ENCODE results near the gene LRCH1. TPM values are rescaled to one million over a fixed set of nuclear protein-coding genes. Genes with fewer than 3 reads are reported as not detected.

Gene LRCH1
- total and polyA plus RNA-seq, 2 experiments from 2014 or later, result 3.9 to 9.2 TPM

DNA sequence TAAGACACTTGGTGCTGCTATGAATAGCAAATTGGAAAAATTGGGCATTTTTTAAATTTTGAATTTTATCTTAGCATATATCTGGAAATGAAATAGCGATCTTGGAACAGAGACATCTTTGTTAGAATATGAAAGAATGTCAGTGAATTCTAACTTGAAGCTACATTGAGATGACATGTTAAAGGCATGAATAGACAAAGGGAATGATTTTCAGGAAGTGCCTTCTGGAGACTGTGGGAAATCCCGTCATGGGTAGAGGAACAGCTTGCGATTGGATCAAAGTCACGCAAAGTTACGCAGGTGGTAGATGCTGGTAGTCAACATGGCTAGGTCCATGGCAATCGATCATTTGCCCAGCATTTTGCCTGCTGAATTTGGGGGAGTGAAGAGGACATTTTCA lies 43.5 kb downstream of the LRCH1 start:
- Mint-ChIP-seq H3K27ac (no peak overlapping the region), H3K9me3 (no peaks in the 10 kb centered on the region), H3K4me1 (peaks cover 23% of the 10 kb centered on the region), H3K36me3 (ENCODE audit: low read depth) (peaks cover 4% of the 10 kb centered on the region; the same call in 1 of the 3 replicates), H3K27me3 (ENCODE audit: insufficient read depth, low read depth, poor library complexity) (no peaks in the 10 kb centered on the region), H3K4me3 (no peak overlapping the region)
- no peaks in the 10 kb centered on the region for H4K20me1 ChIP-seq (replicated peaks; ENCODE audit: insufficient read depth)
- H2AFZ ChIP-seq, result no peak overlapping the region
- no peak overlapping the region for H3K4me3 ChIP-seq
- H3K79me2 ChIP-seq (replicated peaks; ENCODE audit: insufficient read depth), result peaks cover 41% of the 10 kb centered on the region
- no peaks in the 10 kb centered on the region for H3K9me2 ChIP-seq (ENCODE audit: insufficient read depth)
- no peak overlapping the region for H3K27ac ChIP-seq (ENCODE audit: low read depth)
- no peaks in the 10 kb centered on the region for H3K36me3 ChIP-seq (ENCODE audit: insufficient read depth)
- H3K4me2 ChIP-seq, result no peak overlapping the region
- no peak for DNase-seq (ENCODE audit: low spot score)
- H3K27me3 ChIP-seq (ENCODE audit: insufficient read depth), result no peaks in the 10 kb centered on the region
- no peak for ATAC-seq
- TF ChIP-seq, protein P1, sequence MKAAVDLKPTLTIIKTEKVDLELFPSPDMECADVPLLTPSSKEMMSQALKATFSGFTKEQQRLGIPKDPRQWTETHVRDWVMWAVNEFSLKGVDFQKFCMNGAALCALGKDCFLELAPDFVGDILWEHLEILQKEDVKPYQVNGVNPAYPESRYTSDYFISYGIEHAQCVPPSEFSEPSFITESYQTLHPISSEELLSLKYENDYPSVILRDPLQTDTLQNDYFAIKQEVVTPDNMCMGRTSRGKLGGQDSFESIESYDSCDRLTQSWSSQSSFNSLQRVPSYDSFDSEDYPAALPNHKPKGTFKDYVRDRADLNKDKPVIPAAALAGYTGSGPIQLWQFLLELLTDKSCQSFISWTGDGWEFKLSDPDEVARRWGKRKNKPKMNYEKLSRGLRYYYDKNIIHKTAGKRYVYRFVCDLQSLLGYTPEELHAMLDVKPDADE (IDR thresholded peaks at IDR 0.05), result no peak
- TF ChIP-seq JUNB (IDR thresholded peaks at IDR 0.05; ENCODE audit: unreplicated experiment) (no peak), EZH2phosphoT487 (IDR thresholded peaks at IDR 0.05; ENCODE audit: unreplicated experiment) (no peak), POLR2AphosphoS5 (IDR thresholded peaks at IDR 0.05; ENCODE audit: low read depth) (no peak), ZNF114 (CRISPR knock-in tag; IDR thresholded peaks at IDR 0.05) (no peak), EZH2 (IDR thresholded peaks at IDR 0.05; ENCODE audit: low read depth, unreplicated experiment) (no peak), ZNF331 (CRISPR knock-in tag; IDR thresholded peaks at IDR 0.05; ENCODE audit: low read depth) (no peak), STAT1 (IDR thresholded peaks at IDR 0.05; ENCODE audit: unreplicated experiment) (no peak)
- TF ChIP-seq, protein P2, sequence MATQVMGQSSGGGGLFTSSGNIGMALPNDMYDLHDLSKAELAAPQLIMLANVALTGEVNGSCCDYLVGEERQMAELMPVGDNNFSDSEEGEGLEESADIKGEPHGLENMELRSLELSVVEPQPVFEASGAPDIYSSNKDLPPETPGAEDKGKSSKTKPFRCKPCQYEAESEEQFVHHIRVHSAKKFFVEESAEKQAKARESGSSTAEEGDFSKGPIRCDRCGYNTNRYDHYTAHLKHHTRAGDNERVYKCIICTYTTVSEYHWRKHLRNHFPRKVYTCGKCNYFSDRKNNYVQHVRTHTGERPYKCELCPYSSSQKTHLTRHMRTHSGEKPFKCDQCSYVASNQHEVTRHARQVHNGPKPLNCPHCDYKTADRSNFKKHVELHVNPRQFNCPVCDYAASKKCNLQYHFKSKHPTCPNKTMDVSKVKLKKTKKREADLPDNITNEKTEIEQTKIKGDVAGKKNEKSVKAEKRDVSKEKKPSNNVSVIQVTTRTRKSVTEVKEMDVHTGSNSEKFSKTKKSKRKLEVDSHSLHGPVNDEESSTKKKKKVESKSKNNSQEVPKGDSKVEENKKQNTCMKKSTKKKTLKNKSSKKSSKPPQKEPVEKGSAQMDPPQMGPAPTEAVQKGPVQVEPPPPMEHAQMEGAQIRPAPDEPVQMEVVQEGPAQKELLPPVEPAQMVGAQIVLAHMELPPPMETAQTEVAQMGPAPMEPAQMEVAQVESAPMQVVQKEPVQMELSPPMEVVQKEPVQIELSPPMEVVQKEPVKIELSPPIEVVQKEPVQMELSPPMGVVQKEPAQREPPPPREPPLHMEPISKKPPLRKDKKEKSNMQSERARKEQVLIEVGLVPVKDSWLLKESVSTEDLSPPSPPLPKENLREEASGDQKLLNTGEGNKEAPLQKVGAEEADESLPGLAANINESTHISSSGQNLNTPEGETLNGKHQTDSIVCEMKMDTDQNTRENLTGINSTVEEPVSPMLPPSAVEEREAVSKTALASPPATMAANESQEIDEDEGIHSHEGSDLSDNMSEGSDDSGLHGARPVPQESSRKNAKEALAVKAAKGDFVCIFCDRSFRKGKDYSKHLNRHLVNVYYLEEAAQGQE (IDR thresholded peaks at IDR 0.05; ENCODE audit: unreplicated experiment), result no peak
- TF ChIP-seq, protein P3, sequence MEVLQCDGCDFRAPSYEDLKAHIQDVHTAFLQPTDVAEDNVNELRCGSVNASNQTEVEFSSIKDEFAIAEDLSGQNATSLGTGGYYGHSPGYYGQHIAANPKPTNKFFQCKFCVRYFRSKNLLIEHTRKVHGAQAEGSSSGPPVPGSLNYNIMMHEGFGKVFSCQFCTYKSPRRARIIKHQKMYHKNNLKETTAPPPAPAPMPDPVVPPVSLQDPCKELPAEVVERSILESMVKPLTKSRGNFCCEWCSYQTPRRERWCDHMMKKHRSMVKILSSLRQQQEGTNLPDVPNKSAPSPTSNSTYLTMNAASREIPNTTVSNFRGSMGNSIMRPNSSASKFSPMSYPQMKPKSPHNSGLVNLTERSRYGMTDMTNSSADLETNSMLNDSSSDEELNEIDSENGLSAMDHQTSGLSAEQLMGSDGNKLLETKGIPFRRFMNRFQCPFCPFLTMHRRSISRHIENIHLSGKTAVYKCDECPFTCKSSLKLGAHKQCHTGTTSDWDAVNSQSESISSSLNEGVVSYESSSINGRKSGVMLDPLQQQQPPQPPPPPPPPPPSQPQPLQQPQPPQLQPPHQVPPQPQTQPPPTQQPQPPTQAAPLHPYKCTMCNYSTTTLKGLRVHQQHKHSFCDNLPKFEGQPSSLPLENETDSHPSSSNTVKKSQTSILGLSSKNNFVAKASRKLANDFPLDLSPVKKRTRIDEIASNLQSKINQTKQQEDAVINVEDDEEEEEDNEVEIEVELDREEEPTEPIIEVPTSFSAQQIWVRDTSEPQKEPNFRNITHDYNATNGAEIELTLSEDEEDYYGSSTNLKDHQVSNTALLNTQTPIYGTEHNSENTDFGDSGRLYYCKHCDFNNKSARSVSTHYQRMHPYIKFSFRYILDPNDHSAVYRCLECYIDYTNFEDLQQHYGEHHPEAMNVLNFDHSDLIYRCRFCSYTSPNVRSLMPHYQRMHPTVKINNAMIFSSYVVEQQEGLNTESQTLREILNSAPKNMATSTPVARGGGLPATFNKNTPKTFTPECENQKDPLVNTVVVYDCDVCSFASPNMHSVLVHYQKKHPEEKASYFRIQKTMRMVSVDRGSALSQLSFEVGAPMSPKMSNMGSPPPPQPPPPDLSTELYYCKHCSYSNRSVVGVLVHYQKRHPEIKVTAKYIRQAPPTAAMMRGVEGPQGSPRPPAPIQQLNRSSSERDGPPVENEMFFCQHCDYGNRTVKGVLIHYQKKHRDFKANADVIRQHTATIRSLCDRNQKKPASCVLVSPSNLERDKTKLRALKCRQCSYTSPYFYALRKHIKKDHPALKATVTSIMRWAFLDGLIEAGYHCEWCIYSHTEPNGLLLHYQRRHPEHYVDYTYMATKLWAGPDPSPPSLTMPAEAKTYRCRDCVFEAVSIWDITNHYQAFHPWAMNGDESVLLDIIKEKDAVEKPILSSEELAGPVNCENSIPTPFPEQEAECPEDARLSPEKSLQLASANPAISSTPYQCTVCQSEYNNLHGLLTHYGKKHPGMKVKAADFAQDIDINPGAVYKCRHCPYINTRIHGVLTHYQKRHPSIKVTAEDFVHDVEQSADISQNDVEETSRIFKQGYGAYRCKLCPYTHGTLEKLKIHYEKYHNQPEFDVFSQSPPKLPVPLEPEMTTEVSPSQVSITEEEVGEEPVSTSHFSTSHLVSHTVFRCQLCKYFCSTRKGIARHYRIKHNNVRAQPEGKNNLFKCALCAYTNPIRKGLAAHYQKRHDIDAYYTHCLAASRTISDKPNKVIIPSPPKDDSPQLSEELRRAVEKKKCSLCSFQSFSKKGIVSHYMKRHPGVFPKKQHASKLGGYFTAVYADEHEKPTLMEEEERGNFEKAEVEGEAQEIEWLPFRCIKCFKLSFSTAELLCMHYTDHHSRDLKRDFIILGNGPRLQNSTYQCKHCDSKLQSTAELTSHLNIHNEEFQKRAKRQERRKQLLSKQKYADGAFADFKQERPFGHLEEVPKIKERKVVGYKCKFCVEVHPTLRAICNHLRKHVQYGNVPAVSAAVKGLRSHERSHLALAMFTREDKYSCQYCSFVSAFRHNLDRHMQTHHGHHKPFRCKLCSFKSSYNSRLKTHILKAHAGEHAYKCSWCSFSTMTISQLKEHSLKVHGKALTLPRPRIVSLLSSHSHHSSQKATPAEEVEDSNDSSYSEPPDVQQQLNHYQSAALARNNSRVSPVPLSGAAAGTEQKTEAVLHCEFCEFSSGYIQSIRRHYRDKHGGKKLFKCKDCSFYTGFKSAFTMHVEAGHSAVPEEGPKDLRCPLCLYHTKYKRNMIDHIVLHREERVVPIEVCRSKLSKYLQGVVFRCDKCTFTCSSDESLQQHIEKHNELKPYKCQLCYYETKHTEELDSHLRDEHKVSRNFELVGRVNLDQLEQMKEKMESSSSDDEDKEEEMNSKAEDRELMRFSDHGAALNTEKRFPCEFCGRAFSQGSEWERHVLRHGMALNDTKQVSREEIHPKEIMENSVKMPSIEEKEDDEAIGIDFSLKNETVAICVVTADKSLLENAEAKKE (CRISPR knock-in tag; IDR thresholded peaks at IDR 0.05), result no peak
- no peaks in the 10 kb centered on the region for H3F3A ChIP-seq (replicated peaks; ENCODE audit: low read depth)
- peaks cover 9% of the 10 kb centered on the region for H3K4me1 ChIP-seq (ENCODE audit: insufficient read depth)
